Stomach (tissue), 4 donors: ENCODE results near the gene ZNF175.

Source experiments
- CTCF ChIP-seq, 7 experiments: fragments of 450-650 bp in 4 of 7; fragments of 200-600 bp in 3 of 7; sonication (generic) in 3 of 7; IDR thresholded peaks; one replicate each; pipeline ENCODE4 v1.5.1; 2016 to 2019; ENCODE audit warnings: antibody characterized with exemption in 7 of 7, control low read depth in 2 of 7, mild to moderate bottlenecking in 1 of 7
- EP300 ChIP-seq: sonication (generic); formaldehyde crosslinking; IDR thresholded peaks from one replicate; pipeline ENCODE4 v1.6.1; 2017; ENCODE audit warnings: antibody characterized with exemption
- POLR2A ChIP-seq, 4 donors: fragments of 450-650 bp; IDR thresholded peaks; one replicate each; pipeline ENCODE4 v1.6.1; 2016; ENCODE audit warnings: antibody characterized with exemption in 4 of 4, control low read depth in 2 of 4, mild to moderate bottlenecking in 1 of 4, moderate library complexity in 1 of 4
- POLR2AphosphoS5 ChIP-seq, 3 donors: sonication (generic); formaldehyde crosslinking; IDR thresholded peaks; one replicate each; pipeline ENCODE4 v1.6.1; 2016; ENCODE audit warnings: antibody characterized with exemption in 3 of 3

- TF ChIP-seq CTCF (IDR thresholded peaks at IDR 0.05) (no peak), POLR2AphosphoS5 (IDR thresholded peaks at IDR 0.05) (no peak), EP300 (no peak), POLR2A (IDR thresholded peaks at IDR 0.05) (no peak)
Measured at GRCh38 chr19:51546650-51547396, 24.3 kb upstream of the ZNF175 start.
